SK-N-SH (cell line): ENCODE measurements around the gene TMEM150A. TPM values are rescaled to one million over a fixed set of nuclear protein-coding genes. Genes with fewer than 3 reads are reported as not detected.

Source experiments
- CTCF ChIA-PET: fragments of 300-600, 350-600 bp; formaldehyde crosslinking; extraction: SDS; loops from one replicate; lab custom pipeline; 2021; lab: Yijun Ruan, JAX
- POLR2A ChIA-PET: fragments of 350-600 bp; sonication (Branson Sonifier 250); formaldehyde crosslinking; extraction: SDS; loops from one replicate; lab custom pipeline; 2020; ENCODE audit warnings: antibody characterized with exemption, inconsistent platforms; lab: Yijun Ruan, JAX
- DNase-seq: peaks from one replicate; pipeline ENCODE4 v3.0.0; 2012
- H2AFZ ChIP-seq: fragments of 200-600 bp; sonication (generic); 2 replicates; pipeline ENCODE4 v1.8.1; 2016; ENCODE audit warnings: antibody characterized with exemption, mild to moderate bottlenecking, low read depth
- H3F3A ChIP-seq: fragments of 200-600 bp; sonication (generic); replicated peaks from 2 replicates; pipeline ENCODE3; 2016; ENCODE audit warnings: antibody characterized with exemption, mild to moderate bottlenecking; ENCODE audit not compliant: insufficient read depth
- H3K27ac ChIP-seq, 2 experiments: fragments of 200-500 bp in 1 of 2; fragments of 200-600 bp in 1 of 2; sonication (Bioruptor generic) in 1 of 2; sonication (generic), shearing (Covaris generic) in 1 of 2; 2 replicates each; pipeline versions ENCODE4 v1.5.1 to v1.6.1; 2014 to 2016; ENCODE audit warnings: low read depth in 2 of 2, inconsistent platforms in 1 of 2, low read length in 1 of 2, mild to moderate bottlenecking in 1 of 2, mixed read lengths in 1 of 2
- H3K27me3 ChIP-seq: fragments of 200-600 bp; sonication (generic), shearing (Covaris generic); 2 replicates; pipeline ENCODE4 v1.6.1; 2016; ENCODE audit warnings: mixed run types; ENCODE audit not compliant: insufficient read depth
- H3K36me3 ChIP-seq, 2 experiments: fragments of 200-500 bp in 1 of 2; fragments of 200-600 bp in 1 of 2; sonication (Bioruptor generic) in 1 of 2; sonication (generic) in 1 of 2; replicated peaks in 1 of 2; 2 replicates each; pipeline versions ENCODE3 to v1.5.1; 2014 to 2016; ENCODE audit warnings: low read length in 1 of 2, mild to moderate bottlenecking in 1 of 2; ENCODE audit not compliant: insufficient read depth in 2 of 2, control insufficient read depth in 1 of 2
- H3K4me1 ChIP-seq, 2 experiments: fragments of 200-500 bp in 1 of 2; fragments of 200-600 bp in 1 of 2; sonication (Bioruptor generic) in 1 of 2; sonication (generic), shearing (Covaris generic) in 1 of 2; 2 replicates each; pipeline versions ENCODE4 v1.5.1 to v1.6.1; 2014 to 2016; ENCODE audit warnings: low read depth in 1 of 2, low read length in 1 of 2, mixed run types in 1 of 2; ENCODE audit not compliant: insufficient read depth in 2 of 2, control insufficient read depth in 1 of 2
- H3K4me2 ChIP-seq: fragments of 200-600 bp; sonication (generic), shearing (Covaris generic); 2 replicates; pipeline ENCODE4 v1.6.1; 2017; ENCODE audit warnings: mixed run types
- H3K4me3 ChIP-seq, 2 experiments: fragments of 200-500 bp in 1 of 2; fragments of 200-600 bp in 1 of 2; sonication (Bioruptor generic) in 1 of 2; sonication (generic), shearing (Covaris generic) in 1 of 2; 2 replicates each; pipeline versions ENCODE4 v1.5.1 to v1.8.1; 2014 to 2016; ENCODE audit warnings: low read depth in 2 of 2, inconsistent platforms in 1 of 2, low read length in 1 of 2, mild to moderate bottlenecking in 1 of 2, mixed read lengths in 1 of 2, moderate library complexity in 1 of 2
- H3K79me2 ChIP-seq: fragments of 200-600 bp; sonication (generic); 2 replicates; pipeline ENCODE4 v1.8.1; 2017; ENCODE audit warnings: mild to moderate bottlenecking; ENCODE audit not compliant: insufficient read depth
- H3K9ac ChIP-seq: fragments of 200-600 bp; sonication (generic); 2 replicates; pipeline ENCODE4 v1.6.1; 2017; ENCODE audit warnings: mixed run types
- H3K9me2 ChIP-seq: fragments of 200-600 bp; sonication (generic); 2 replicates; pipeline ENCODE4 v1.6.1; 2017; ENCODE audit warnings: mixed run types
- H3K9me3 ChIP-seq: fragments of 200-600 bp; sonication (generic); 2 replicates; pipeline ENCODE4 v1.6.1; 2017; ENCODE audit warnings: mixed run types, mild to moderate bottlenecking, moderate library complexity
- H4K20me1 ChIP-seq: fragments of 200-600 bp; sonication (generic); 2 replicates; pipeline ENCODE4 v1.6.1; 2017; ENCODE audit warnings: mild to moderate bottlenecking, mixed run types; ENCODE audit not compliant: insufficient read depth
- CHD2 ChIP-seq: fragments of 150-350 bp; IDR thresholded peaks from 2 replicates; pipeline ENCODE4 v1.6.1; 2018; ENCODE audit warnings: low read length; ENCODE audit not compliant: partially characterized antibody
- CTCF ChIP-seq: fragments of 200-600 bp; sonication (generic); IDR thresholded peaks from 2 replicates; pipeline ENCODE4 v1.6.1; 2017; ENCODE audit warnings: antibody characterized with exemption, mild to moderate bottlenecking, moderate library complexity
- EP300 ChIP-seq, 2 experiments: IDR thresholded peaks; 2 replicates each; pipeline versions ENCODE4 v1.4.0 to v1.6.1; 2012; ENCODE audit warnings: borderline replicate concordance in 1 of 2, low read depth in 1 of 2, low read length in 1 of 2
- EZH2phosphoT487 ChIP-seq: fragments of 200-600 bp; sonication (generic); IDR thresholded peaks from 2 replicates; pipeline ENCODE4 v1.6.1; 2017; ENCODE audit warnings: low read depth, mixed run types, mild to moderate bottlenecking, antibody characterized with exemption, moderate library complexity, borderline replicate concordance
- FOXJ3 ChIP-seq: sonication (generic); formaldehyde crosslinking; IDR thresholded peaks from 2 replicates; pipeline ENCODE4 v1.5.1; 2020; ENCODE audit warnings: mild to moderate bottlenecking, missing genetic modification reagents
- IRF3 ChIP-seq: fragments of 150-350 bp; IDR thresholded peaks from 2 replicates; pipeline ENCODE4 v1.6.1; 2016; ENCODE audit warnings: mild to moderate bottlenecking, low read depth, low read length
- JUND ChIP-seq: IDR thresholded peaks from 2 replicates; pipeline ENCODE4 v1.4.0; 2012
- NFIC ChIP-seq: IDR thresholded peaks from 2 replicates; pipeline ENCODE4 v1.4.0; 2012; ENCODE audit warnings: borderline replicate concordance
- PBX3 ChIP-seq: IDR thresholded peaks from 2 replicates; pipeline ENCODE4; 2012
- RCOR1 ChIP-seq: fragments of 150-350 bp; IDR thresholded peaks from 2 replicates; pipeline ENCODE4 v1.6.1; 2017; ENCODE audit warnings: antibody characterized with exemption, low read length
- RXRA ChIP-seq: IDR thresholded peaks from 2 replicates; pipeline ENCODE4 v1.4.0; 2012; ENCODE audit warnings: low read depth, mild to moderate bottlenecking, borderline replicate concordance
- SMC3 ChIP-seq: IDR thresholded peaks from 2 replicates; pipeline ENCODE4 v1.6.1; 2012; ENCODE audit warnings: low read depth, low read length, improper control_type of control experiment
- TAF1 ChIP-seq: IDR thresholded peaks from 2 replicates; pipeline ENCODE4 v1.6.1; 2012; ENCODE audit warnings: low read depth, mild to moderate bottlenecking, low read length, moderate library complexity, borderline replicate concordance
- WGBS: methylation state at CpG from one replicate; pipeline ENCODE4 v1.1.6; 2017; ENCODE audit warnings: low lambda C conversion rate; 5-methylcytosine and 5-hydroxymethylcytosine counted together
- polyA plus RNA-seq, 3 experiments: library from polyadenylated mRNA; depleted of rRNA; stranded (reverse); fragments of >200 nt; gene quantifications; 2 replicates each; pipeline ENCODE4 v1.2.3, GENCODE V29; 2012
- TF ChIP-seq, protein P1 (sequence below): IDR thresholded peaks from 2 replicates; pipeline ENCODE4 v1.4.0; 2012; ENCODE audit warnings: low read depth
- TF ChIP-seq, protein P2 (sequence below): IDR thresholded peaks from 2 replicates; pipeline ENCODE4 v1.4.0; 2012; ENCODE audit warnings: low read depth, borderline replicate concordance
- TF ChIP-seq, protein P3 (sequence below): IDR thresholded peaks from 2 replicates; pipeline ENCODE4 v1.4.0; 2012; ENCODE audit warnings: low read depth, borderline replicate concordance

Gene TMEM150A
- polyA plus RNA-seq, 1 of the 3 experiments (the other 2 are of a cell fraction), result 20.2 TPM

DNA sequence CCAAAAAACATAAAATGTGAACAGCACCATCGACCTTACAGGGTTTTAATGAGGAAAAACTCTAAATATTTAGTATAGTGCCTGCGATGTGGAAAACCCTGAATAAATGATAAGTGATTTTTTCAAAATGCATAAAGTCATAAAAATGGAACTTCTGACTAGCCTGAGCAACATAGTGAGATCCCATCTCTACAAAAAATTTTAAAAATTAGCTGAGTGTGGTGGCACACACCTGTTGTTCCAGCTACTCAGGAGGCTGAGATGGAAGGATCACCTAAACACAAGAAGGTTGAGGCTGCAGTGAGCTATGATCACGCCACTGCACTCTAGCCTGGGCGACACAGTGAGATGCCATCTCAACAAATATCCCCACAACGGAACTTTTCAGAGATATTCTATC, 45.4 kb downstream of the TMEM150A start (continued):
- TF ChIP-seq IRF3, result no peak
- no peak for TF ChIP-seq PBX3
- no peak for TF ChIP-seq RXRA
- TF ChIP-seq NFIC, result no peak
- TF ChIP-seq, protein P1, sequence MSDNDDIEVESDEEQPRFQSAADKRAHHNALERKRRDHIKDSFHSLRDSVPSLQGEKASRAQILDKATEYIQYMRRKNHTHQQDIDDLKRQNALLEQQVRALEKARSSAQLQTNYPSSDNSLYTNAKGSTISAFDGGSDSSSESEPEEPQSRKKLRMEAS, result no peak

DNA sequence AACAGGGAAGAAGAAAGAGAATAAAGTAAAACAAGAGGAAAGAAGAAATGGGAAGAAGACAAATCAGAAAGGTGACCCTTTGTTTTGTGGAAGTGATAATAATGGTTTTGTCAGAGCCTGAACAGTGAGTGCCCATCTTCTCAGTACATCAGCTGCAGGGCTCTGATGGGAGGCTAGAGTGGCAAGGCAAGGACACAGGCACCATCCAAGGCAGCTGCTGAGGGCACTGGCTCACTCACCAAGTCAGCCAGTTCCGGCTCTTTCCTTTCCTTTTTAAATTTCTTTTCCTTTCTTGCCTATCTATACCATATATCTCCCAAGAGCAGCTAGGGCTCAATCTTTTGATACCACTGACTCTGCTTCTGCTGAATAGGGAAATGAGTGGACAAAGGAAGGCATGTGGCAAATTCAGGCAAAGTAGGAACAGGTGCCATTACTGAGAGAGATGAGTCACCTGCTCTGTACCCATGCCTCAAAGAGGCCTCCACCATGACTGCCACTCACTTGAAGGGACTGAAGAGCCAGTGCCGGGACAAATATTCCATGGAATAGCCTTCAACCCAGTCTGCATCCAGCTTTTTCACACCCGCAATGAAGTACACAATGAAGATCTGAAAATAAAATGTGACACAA, 47.4 kb downstream of the TMEM150A start:
- Histone ChIP-seq H3K9me2 (no peaks in the 10 kb centered on the region), H3K36me3 (peaks cover 21 to 54% of the 10 kb centered on the region in 2 experiments), H3K27me3 (no peaks in the 10 kb centered on the region), H2AFZ (no peak overlapping the region), H3F3A (peaks cover 8% of the 10 kb centered on the region), H3K27ac (no peak overlapping the region), H3K79me2 (peaks cover 32% of the 10 kb centered on the region), H3K9me3 (no peaks in the 10 kb centered on the region), H3K9ac (no peak overlapping the region), H4K20me1 (no peaks in the 10 kb centered on the region), H3K4me3 (no peak overlapping the region), H3K4me1 (peaks cover 0 to 1% of the 10 kb centered on the region in 2 experiments; a peak in 2 of 4 replicates), H3K4me2 (no peak overlapping the region)
- CTCF ChIA-PET, result interaction anchor here (16.6 kb wide), 1 partner anchor 133 kb away, joined by 364 read pairs; the partner anchor contains the start of gene SH2D6
- POLR2A ChIA-PET, result interaction anchor here (0.7 to 1.4 kb wide), 3 partner anchors 118 to 137 kb away, joined by 3 to 4 read pairs (median 3); partner anchors contain the start of gene SH2D6
- WGBS, result 95% methylated on average over 3 of the region's 3 CpGs
- no peak for DNase-seq
- TF ChIP-seq CHD2 (no peak), EP300 (IDR thresholded peaks at IDR 0.05; ENCODE audit: borderline replicate concordance in 1 of 2, low read depth in 1 of 2, low read length in 1 of 2) (no peak), SMC3 (no peak), FOXJ3 (no peak), NFIC (no peak), CTCF (no peak), JUND (no peak), RCOR1 (no peak), EZH2phosphoT487 (no peak), TAF1 (no peak)
- TF ChIP-seq, protein P2, sequence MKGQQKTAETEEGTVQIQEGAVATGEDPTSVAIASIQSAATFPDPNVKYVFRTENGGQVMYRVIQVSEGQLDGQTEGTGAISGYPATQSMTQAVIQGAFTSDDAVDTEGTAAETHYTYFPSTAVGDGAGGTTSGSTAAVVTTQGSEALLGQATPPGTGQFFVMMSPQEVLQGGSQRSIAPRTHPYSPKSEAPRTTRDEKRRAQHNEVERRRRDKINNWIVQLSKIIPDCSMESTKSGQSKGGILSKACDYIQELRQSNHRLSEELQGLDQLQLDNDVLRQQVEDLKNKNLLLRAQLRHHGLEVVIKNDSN, result no peak
- TF ChIP-seq, protein P3, sequence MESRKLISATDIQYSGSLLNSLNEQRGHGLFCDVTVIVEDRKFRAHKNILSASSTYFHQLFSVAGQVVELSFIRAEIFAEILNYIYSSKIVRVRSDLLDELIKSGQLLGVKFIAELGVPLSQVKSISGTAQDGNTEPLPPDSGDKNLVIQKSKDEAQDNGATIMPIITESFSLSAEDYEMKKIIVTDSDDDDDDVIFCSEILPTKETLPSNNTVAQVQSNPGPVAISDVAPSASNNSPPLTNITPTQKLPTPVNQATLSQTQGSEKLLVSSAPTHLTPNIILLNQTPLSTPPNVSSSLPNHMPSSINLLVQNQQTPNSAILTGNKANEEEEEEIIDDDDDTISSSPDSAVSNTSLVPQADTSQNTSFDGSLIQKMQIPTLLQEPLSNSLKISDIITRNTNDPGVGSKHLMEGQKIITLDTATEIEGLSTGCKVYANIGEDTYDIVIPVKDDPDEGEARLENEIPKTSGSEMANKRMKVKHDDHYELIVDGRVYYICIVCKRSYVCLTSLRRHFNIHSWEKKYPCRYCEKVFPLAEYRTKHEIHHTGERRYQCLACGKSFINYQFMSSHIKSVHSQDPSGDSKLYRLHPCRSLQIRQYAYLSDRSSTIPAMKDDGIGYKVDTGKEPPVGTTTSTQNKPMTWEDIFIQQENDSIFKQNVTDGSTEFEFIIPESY, result no peak
- TF ChIP-seq, protein P1, result no peak
